Renal cortical epithelial cell (primary cell): ENCODE measurements around the gene CDCP1. TPM values are rescaled to one million over a fixed set of nuclear protein-coding genes. Genes with fewer than 3 reads are reported as not detected.

Experiments
- DNase-seq: peaks from one replicate; pipeline ENCODE4 v3.0.0-alpha.2; 2011; ENCODE audit warnings: low read depth
- total RNA-seq: library from RNA; depleted of rRNA; stranded (reverse); fragments of >200 nt; gene quantifications from 2 replicates; pipeline ENCODE4 v1.2.3, GENCODE V29; 2014

CDCP1 gene
- total RNA-seq, 1 donor from 2014 or later: 58.9 TPM

DNA sequence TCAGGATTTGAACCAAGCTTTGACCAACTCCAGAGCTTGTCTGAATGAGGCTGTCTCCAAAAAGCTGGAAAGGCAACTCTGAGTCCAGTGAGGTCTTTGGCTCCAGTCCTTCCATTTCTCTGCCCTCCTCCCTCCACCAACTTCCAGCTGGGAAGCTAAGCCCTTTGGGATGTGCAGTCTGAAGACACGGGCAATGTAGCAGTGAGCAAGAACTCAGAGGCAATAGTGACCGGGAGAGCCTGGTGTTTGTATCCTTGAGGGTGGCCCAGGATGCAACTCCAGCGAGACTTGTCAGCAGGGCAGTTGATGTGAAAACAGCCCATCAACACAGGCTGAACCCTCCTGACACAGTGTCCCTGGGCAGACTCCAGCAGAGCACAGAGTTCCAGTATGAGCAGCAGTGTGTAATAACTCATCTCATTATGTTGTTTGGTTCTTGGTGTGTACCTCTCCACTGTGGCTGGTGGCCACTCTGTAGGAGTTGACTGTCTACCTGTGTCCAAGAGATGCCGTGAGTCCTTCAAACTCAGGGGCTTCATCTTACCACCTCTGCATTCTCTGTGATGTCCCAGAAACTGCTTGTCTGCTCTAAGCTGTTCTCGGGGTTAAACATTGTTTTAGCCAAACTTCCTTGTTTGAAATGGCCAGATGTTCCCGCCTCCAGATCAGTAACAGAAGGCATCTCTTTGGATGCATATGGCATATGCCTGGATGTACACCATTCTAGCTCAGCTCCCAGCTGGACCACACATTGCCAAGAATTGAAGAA lies 6.6 kb downstream of the CDCP1 start:
- no peak for DNase-seq

DNA sequence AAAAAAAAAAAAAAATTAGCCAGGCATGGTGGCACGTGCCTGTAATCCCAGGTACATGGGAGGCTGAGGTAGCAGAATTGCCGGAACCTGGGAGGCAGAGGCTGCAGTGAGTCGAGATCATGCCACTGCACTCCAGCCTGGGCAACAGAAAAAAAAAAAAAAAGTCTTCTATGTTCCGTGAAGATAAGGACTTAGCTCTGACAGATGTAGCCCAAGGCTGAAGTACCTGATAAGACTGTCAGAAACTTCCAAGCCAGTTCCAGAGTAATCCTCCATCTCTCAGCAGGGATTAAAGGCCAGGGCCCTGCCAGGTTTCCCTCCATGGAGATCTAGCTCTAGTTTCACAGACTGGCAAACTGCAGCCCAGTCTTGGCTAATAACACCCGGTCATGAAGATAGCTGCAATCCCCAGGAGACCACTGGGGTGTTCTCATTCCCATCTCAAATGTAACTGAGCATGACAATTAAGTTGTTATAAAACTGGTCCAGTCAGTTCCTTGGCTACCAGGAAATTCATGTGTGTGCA lies 8.5 kb downstream of the CDCP1 start:
- DNase-seq: no peak

DNA sequence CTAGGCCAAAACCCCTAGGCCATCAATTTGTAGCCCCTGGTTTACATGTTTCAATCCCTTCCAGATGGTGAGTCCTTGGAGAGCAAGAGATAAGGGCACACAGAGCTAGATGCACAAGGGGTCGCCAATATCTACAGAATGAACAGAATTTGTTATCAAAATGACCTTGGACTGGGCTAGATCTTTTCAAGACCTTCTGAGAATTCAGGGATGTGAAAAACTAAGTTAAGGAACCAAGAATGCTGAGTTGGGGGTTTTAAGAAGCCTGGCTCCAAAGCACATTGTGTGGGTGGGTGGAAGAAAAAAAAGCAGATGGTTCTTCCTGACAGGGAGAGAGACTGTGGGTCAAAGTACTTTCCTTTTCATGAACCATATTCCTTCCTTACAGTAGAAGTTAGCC lies 10.2 kb downstream of the CDCP1 start:
- DNase-seq: no peak

DNA sequence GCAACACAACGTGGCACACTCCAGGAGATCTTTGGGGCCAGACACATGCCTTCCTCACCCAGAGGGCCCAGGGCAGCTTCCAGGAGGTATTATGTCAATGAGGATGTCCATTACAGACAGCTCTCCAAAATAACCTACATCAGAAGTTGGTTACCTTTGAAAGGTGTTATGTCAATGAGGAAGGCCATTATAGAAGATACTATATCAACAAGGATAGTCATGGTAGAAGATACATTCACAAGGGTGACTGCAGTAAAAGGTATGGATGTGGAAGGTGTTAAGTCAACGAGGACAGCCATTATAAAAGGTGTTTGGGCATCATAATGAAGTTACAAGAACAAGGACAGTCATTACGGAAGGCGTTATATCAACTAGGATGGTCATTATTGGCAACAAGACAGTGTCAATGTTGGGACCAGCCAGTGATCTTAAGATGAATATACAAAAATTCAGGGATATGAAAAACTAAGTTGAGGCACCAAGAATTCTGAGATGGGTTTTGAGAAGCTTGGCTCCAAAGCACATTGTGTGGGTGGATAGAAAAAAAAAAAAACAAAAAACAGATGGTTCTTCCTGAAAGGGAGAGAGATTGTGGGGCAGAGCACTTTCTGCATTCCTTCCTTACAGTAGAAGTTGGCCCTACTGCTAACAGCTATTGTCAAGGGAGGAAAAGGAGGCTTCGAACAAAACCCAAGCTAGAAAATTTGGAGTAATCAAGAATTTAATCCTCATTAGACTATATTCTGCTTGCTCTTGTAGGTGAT lies 11.2 kb downstream of the CDCP1 start:
- DNase-seq: no peak

DNA sequence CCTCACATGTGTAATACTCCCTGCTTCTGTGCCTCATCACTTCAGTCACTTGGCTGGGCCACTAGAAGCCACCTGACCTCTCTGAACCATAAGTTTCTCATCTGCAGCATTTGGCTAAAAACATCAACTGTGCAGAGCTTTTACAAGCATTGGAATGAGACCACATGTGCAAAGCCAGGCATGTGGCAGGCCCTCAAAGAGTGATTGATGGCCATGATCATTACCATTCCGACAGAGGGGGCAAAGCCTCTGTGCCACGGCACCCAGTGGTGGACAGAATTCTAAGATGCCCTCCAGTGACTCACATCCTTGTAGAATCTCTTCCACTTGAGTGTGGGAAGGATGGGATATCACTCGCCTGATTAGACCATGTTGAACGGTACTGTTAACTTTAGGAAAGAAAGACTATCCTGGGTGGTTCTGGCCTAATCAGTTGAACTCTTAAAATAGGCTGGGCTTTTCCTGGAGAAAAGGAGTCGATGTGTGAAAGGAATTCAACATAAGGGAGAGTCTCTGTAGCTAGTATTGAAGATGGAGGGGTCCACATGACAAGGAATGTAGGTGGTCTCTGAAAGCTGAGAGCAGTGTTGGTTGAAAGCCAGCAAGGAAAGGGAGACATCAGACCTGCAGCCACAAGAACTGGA lies 13.5 kb downstream of the CDCP1 start:
- no peak for DNase-seq

DNA sequence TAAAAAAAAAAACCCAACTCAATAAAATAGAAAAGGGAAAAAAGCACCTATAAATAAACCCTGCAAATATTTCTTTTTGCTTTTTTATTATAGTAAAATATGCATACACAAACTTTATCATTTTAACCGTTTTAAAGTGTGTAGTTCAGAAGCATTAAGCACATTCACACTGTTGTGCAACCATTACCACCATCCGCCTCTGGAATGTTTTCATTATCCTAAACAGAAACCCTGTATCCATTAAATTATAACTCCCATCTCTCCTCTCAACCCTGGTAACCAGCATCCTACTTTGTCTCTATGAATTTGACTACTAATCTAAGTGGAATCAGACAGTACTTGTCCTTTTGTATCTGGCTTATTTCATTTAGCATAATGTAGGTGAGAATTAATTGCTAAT lies 15.0 kb downstream of the CDCP1 start:
- no peak for DNase-seq

DNA sequence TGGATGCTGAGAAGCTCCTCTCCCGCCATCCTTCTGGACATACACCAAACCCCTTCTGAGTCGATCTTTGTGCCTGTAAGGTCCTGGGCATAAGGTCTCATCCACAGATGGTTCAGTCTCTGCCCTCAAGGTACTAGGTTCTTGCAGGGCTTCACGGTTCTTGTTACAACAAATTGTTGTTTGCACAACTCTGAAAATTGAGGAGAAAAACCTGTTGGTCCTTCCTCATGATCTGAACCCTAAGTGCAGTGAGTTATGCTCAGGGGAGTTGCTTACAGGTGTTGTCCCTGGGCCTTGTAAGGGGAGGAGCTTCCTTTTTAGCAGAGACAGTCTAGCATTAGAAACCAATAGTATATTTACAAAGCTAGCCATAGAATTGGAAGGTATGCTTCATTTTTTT lies 15.7 kb downstream of the CDCP1 start:
- DNase-seq: no peak

DNA sequence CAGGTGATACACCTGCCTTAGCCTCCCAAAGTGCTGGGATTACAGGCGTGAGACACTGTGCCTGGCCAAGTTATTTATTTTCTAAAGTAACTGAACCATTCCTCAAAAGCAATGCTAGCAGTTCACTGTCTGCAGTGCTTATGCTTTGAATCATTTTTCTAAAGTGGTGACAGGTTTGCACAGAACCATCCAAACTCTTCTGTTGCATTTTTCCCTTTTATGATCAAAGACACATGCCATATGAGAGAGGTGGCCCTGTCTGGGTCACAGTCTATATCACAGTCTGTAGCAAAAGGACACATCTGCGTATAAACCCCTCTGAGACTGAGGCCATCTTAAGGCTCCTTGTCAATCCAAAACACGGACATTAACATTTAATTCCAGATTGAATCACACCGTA lies 17.2 kb downstream of the CDCP1 start:
- DNase-seq: no peak

DNA sequence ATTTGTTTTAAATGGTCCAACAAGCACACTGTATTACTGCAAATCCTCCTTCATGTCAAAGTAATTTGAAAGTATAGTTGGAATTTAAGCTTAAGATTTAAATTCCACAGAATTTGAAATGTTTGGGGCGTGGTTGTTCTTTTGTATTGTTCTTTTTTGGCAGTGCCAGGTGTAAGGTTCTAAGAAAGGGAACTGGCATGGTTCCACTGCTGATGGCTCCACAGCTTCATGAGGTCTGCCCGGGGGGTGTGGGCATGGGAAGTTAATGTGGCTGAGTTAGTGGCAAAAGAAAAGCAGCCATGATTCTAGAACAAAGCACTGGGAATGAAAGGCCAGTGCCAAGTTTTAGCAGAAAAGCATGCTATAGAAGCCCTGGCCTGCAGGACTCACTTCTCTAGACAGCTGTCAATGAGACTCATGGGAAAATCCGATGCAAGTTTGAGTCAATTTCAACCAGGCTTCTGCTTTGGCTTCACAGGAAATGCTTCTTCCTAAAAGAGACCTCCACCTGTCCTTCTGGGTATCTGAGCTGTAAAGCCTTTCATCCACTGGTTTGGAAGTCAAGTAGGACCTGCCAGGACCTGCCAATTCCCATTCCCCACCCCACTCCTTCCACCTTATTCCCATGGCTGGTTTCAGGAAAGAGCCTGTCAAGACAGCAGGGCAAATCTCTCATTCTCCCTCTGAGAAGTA lies 18.9 kb downstream of the CDCP1 start:
- no peak for DNase-seq

DNA sequence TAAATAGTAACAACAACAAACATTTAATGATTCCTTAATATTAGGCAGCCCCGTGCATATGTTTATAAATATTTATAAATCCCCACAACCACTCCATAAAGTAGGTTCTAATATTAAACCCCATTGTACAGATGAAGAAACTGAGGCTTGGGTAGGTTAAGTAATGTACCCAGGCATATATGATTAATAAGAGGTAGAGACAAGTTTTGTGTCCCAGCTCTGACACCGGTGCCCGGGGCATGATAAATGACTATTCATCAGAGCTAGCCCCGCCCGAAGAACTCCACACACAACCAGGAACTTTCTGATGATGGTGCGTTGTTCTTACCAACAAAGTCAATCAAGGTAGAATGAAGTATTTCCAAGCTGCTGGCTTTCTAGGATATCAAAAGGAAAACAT lies 19.4 kb downstream of the CDCP1 start:
- DNase-seq: no peak

DNA sequence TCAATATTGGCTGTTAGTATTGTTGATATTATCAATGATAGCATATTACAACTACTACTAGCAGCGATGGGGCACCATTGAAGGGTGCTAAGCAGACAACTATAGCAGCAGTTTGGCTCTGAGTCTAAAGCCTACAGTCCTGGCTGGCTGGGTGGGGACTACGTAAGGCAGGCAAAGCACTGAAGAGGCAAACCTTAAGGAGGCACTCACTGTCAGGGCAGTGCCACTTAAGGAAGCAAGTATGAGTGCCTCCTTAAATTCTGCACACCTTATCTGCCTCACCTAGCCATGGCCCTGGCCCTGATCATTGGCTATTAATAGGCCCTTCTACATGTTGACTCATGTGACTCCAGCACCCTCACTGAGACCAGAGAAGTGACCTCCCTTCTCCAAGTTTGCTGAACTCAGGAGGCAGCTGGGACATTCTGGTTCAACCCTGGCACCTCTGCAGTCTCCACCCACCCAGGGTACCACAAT lies 20.6 kb downstream of the CDCP1 start:
- peak; percentile 53 for DNase-seq

DNA sequence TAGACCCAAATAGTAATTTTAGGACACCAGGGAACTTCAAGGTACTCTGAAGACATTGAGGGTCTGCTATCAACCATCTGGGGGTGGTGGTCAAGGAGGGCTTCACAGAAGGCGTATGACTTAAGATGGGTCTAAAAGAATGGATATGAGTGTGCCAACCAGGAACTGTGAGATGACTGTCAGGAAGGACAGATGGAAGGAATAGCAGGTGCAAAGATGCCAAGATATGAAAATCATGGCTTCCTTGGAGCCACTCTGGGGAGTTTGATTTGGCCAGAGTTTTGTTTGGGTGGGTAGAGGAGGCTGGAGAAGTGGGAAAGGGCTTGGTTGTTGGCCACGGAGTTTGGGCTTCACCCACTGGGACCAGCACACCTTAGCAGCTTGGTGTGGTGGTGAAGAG lies 21.2 kb downstream of the CDCP1 start:
- DNase-seq: no peak

DNA sequence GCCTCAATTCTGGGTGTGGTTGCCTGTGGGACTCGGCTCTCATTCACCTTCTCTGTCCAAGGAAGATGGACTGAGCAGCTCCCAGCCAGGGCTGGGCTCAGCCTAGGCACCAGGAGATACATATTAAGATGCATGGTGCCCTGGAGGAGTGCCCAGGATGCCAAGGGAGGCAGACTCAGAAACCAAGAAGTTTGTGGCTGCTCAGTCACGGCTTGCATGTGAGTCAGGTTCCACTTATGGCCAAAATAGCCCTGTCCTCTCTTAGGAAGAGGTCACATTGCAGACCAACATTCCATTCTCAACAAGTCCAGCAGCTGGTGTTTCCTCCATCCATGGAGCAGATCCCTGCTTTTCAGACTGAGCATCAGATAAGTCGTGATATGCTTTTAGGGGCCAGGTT lies 21.8 kb downstream of the CDCP1 start:
- DNase-seq: peak; percentile 98

DNA sequence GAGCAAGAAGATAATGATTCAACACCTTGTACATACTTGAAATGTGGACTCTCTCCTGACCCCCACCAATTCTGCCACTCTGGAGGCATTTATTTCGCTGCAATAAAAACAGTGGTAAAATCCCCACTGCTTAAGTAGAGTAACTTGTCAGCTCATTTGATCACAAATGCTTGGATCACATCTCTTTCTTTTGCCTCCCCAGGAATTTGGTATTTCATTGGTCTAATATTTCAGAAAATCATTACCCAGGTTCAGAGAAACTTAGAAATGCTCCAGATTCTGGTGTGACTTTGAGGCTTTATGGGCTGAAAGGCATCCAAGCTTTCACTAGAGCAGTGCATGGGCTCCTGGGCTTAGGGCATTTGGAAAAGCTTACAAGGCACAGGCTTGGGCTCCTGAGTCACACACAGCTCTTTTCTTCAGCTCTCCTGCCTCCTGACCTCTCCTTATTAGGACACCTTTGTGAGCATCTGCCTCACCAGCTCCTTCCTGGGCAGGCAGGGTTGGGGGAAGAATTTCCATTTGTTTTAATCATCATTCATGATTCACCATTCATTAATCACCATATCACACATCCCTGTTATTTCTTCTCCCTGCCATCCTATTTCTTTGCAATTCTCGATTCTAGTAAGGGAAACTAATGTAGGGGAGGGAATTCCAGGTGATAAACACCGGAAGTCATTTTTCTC lies 22.5 kb downstream of the CDCP1 start:
- DNase-seq: peak; percentile 99

DNA sequence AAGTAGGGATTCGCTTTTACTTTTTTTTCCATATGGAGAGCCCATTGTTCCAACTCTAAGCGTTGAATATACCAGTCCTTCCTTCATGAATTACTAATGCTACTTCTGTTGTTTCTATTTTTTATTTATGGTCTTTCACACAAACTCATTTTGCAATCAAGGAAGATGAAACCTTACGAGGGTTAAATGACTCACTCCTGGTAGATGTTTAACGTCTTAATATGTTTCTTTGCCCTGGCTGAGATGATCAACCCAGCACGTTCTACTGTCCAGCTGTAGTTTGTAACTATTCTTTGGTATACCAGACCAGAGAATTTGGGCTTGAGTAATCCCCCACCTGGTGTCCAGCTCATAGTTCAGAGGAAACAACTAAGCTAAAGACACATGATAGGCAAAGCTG lies 23.1 kb downstream of the CDCP1 start:
- peak; percentile 99 for DNase-seq

DNA sequence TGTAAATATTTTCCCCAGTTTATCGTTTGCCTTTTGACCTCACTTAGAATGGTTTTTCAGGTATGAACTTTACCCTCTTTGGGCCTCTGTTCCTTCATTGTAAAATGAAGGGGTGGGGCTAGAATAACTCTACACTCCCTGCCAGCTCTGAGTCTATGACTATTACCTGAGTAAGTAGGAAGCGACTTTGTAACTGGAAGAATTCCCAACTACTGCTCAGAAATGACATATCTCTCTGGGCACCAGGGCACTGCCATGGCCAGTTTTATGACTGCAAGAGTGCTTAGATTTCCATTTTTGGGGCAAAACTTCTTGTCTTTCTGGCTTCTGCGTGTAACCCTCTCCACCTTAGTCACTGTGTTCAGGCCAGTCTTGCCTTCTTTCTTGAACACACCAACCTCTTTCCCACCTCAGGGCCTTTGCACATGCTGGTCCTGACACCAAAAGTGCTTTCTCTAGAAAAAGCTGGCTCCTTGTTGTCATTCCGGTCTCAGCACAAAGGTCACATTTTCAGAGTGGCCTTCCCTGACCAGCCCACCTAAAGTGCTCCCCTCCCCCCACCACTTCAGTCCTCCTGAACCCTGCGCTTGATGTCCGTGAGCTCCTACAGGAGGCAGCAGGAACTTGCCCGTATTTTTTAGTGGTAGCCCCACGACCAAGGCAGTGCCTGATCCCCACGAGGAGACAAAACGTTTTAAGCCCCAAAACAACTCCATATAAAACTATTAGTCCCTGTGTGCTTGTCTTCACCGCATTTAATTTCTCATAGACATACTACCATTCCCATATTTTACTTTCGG lies 25.6 kb downstream of the CDCP1 start:
- peak; percentile 78 for DNase-seq

DNA sequence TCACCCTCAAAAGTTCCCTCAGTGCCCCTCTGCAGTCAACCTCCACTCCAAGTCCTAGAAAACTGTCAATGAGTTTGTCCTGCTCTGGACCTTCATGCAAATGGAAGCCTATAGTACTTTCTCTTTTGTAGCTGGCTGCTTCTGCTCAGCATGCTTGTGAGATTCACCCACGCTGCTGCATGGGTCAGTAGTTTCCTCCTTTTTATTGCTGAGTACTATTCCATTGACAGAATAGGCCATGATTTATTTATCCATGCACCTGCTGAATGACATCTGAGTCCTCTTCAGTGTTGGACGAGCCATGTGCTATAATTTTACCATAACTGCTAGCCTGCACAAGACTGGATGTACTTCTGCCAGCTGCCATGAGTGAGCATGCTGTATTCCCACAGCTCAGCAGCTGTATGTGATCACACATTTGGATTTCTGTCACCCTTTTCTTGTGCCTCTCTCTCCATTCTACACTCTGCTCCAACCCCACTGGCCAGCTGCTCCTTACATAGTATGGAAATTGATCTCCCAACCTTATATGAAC lies 26.3 kb downstream of the CDCP1 start:
- DNase-seq: no peak

DNA sequence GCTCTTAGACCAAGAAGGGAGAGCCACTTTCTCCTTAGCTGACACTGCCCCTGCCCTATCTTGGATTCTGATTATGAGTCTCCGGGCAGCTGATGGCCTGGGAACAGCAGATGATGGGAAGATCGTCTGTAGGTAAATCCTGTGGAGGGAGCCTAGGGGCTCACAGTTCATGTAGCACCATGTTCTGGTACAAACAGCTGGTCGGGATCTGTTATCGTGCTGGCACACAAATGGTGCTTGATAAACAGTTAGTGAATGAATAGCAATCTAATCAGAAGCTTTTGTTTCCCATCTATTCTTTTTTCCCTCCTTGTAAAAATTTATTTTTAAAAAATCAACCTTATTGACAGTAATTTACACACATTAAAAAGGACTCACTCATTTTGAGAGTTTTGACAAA lies 26.8 kb downstream of the CDCP1 start:
- no peak for DNase-seq

DNA sequence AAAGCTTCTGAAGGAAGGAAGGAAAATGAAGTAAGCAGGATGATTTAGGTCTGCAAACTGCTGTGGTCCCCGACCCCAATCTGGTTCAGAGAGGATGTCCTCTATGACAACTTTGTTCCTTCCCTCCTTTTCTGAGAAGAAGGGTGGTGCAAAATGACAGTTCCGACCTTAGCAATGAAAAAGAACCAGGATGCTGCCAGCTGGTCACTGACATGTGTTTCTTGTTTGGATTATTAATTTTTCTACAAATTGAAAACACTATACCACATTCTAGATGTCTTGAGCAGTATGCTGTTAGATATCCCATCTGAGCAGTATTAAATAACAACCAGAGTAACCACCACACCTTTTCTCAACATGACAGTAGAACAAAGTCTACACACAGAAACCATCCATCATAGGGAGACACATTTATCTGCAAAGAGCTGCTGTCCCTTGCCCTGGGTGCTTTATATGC lies 27.5 kb downstream of the CDCP1 start:
- DNase-seq: no peak

DNA sequence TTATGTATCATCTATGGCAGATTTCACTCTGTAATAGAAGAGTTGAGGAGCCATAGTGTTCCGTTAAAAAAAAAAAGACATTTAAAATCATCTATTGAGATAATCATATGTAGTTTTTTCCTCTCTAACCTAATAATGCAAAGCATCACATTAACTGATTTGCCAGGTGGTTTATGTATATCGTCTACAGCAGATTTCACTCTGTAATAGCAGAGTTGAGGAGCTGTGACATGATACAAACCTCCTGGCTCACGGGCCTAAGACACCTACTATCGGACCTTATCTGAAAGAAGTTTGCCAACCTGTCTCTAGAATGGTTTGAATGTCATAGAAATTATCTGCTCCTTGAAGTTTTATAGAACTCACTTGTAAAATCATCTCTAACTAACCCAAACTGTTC lies 29.8 kb downstream of the CDCP1 start:
- DNase-seq: no peak
